ENCODE results near the gene NGLY1. TPM values are rescaled to one million over a fixed set of nuclear protein-coding genes. Genes with fewer than 3 reads are reported as not detected.

Gene NGLY1
- total and polyA plus RNA-seq, 9 of the 15 experiments (the other 6 are each of a cell fraction or from before 2014, with no cell fraction given): 52.2 to 124 (median 87.6) TPM

DNA sequence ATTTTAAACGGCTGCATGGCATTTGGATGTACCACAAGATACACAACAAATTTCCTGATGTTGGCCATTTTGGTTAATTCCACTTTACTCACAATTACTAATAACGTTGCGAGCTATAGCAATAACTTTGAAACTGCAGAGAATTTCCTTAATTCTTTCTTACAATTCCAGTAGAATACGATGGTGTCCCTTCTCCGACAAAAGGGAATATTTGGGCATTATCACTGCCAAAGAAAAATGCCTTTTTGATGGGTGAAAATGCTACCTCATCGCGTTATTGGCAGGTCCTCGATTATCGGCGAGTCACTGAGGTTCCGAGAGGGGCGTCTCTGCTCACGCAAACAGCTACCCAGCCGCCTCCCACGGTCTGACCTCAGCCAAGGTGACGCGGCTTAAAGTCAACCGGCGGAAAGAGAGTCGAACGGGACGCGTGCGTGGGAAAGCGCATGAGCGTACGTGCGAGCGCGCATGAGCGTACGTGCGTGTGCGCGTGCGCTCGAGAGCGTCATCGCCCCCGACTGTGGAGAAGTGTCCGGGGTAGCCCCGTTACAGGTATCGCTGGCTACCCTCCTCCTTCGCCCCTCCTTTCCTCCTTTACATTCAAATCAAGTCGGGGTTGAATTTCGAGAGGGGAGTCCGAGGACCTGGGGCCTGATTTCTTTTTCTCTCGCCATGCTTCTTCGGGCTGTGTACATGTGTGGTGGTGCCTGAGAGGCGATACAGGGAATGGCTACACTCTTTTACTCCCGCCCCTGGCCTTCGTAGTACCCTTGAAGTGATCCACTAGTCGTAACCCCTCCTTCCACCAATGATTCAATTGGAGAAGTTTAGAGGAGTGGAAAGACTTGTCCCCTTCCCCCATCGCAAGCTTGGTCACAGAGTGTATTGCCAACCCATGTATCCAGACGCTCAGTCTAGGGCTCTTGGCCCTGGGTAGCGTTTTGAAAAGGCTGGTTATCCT is 6.6 kb upstream of the NGLY1 start, which contains the start of gene OXSM (continued):
- TF ChIP-seq, protein P1, sequence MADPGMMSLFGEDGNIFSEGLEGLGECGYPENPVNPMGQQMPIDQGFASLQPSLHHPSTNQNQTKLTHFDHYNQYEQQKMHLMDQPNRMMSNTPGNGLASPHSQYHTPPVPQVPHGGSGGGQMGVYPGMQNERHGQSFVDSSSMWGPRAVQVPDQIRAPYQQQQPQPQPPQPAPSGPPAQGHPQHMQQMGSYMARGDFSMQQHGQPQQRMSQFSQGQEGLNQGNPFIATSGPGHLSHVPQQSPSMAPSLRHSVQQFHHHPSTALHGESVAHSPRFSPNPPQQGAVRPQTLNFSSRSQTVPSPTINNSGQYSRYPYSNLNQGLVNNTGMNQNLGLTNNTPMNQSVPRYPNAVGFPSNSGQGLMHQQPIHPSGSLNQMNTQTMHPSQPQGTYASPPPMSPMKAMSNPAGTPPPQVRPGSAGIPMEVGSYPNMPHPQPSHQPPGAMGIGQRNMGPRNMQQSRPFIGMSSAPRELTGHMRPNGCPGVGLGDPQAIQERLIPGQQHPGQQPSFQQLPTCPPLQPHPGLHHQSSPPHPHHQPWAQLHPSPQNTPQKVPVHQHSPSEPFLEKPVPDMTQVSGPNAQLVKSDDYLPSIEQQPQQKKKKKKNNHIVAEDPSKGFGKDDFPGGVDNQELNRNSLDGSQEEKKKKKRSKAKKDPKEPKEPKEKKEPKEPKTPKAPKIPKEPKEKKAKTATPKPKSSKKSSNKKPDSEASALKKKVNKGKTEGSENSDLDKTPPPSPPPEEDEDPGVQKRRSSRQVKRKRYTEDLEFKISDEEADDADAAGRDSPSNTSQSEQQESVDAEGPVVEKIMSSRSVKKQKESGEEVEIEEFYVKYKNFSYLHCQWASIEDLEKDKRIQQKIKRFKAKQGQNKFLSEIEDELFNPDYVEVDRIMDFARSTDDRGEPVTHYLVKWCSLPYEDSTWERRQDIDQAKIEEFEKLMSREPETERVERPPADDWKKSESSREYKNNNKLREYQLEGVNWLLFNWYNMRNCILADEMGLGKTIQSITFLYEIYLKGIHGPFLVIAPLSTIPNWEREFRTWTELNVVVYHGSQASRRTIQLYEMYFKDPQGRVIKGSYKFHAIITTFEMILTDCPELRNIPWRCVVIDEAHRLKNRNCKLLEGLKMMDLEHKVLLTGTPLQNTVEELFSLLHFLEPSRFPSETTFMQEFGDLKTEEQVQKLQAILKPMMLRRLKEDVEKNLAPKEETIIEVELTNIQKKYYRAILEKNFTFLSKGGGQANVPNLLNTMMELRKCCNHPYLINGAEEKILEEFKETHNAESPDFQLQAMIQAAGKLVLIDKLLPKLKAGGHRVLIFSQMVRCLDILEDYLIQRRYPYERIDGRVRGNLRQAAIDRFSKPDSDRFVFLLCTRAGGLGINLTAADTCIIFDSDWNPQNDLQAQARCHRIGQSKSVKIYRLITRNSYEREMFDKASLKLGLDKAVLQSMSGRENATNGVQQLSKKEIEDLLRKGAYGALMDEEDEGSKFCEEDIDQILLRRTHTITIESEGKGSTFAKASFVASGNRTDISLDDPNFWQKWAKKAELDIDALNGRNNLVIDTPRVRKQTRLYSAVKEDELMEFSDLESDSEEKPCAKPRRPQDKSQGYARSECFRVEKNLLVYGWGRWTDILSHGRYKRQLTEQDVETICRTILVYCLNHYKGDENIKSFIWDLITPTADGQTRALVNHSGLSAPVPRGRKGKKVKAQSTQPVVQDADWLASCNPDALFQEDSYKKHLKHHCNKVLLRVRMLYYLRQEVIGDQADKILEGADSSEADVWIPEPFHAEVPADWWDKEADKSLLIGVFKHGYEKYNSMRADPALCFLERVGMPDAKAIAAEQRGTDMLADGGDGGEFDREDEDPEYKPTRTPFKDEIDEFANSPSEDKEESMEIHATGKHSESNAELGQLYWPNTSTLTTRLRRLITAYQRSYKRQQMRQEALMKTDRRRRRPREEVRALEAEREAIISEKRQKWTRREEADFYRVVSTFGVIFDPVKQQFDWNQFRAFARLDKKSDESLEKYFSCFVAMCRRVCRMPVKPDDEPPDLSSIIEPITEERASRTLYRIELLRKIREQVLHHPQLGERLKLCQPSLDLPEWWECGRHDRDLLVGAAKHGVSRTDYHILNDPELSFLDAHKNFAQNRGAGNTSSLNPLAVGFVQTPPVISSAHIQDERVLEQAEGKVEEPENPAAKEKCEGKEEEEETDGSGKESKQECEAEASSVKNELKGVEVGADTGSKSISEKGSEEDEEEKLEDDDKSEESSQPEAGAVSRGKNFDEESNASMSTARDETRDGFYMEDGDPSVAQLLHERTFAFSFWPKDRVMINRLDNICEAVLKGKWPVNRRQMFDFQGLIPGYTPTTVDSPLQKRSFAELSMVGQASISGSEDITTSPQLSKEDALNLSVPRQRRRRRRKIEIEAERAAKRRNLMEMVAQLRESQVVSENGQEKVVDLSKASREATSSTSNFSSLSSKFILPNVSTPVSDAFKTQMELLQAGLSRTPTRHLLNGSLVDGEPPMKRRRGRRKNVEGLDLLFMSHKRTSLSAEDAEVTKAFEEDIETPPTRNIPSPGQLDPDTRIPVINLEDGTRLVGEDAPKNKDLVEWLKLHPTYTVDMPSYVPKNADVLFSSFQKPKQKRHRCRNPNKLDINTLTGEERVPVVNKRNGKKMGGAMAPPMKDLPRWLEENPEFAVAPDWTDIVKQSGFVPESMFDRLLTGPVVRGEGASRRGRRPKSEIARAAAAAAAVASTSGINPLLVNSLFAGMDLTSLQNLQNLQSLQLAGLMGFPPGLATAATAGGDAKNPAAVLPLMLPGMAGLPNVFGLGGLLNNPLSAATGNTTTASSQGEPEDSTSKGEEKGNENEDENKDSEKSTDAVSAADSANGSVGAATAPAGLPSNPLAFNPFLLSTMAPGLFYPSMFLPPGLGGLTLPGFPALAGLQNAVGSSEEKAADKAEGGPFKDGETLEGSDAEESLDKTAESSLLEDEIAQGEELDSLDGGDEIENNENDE (IDR thresholded peaks at IDR 0.05; ENCODE audit: low read depth, low read length): no peak
- no peak for TF ChIP-seq PBX2 (CRISPR knock-in tag; IDR thresholded peaks at IDR 0.05; ENCODE audit: low read depth)
- TF ChIP-seq PBX2 (tag; conservative IDR thresholded peaks at IDR 0.05; ENCODE audit: low read depth): peak; percentile 72
- peak; percentile 71; the same call in 1 of the 2 replicates for TF ChIP-seq ZBTB12 (CRISPR knock-in tag; IDR thresholded peaks at IDR 0.05)
- no peak for TF ChIP-seq FOS (IDR thresholded peaks at IDR 0.05; ENCODE audit: extremely low read depth, insufficient read length)
- TF ChIP-seq CXXC5 (CRISPR knock-in tag; IDR thresholded peaks at IDR 0.05): peak; percentile 98
- peak; percentile 72 for TF ChIP-seq ARID1B (IDR thresholded peaks at IDR 0.05)
- no peak for TF ChIP-seq PURB (CRISPR knock-in tag; IDR thresholded peaks at IDR 0.05; ENCODE audit: low read depth)
- TF ChIP-seq MLX (CRISPR knock-in tag; conservative IDR thresholded peaks at IDR 0.05): 0 out of 4 replicates have a peak, but pooled peaks of 1 of the 2 experiments have one; percentile 13
